Activated T-cell treated with anti-CD3 and anti-CD28 coated beads for 4 hours (primary cell): ENCODE data around the gene JAG2.

Experiments
- DNase-seq: peaks from one replicate; pipeline ENCODE4 v3.0.0-alpha.2; 2020

The JAG2 gene

DNA sequence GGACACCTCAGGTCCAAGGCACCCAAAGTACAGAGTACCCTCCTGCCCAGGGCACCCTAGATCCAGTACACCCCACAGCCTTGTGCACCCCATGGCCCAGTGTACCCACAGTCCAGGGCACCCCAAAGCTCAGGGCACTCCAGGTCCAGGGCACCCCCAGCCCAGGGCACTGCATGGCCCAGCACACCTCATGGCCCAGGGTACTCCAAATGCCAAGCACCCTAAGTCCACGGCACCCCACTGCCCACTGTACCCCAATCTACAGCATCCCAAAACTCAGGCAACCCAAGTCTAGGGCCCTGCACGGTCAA lies 6.0 kb downstream of the JAG2 start:
- no peak for DNase-seq

DNA sequence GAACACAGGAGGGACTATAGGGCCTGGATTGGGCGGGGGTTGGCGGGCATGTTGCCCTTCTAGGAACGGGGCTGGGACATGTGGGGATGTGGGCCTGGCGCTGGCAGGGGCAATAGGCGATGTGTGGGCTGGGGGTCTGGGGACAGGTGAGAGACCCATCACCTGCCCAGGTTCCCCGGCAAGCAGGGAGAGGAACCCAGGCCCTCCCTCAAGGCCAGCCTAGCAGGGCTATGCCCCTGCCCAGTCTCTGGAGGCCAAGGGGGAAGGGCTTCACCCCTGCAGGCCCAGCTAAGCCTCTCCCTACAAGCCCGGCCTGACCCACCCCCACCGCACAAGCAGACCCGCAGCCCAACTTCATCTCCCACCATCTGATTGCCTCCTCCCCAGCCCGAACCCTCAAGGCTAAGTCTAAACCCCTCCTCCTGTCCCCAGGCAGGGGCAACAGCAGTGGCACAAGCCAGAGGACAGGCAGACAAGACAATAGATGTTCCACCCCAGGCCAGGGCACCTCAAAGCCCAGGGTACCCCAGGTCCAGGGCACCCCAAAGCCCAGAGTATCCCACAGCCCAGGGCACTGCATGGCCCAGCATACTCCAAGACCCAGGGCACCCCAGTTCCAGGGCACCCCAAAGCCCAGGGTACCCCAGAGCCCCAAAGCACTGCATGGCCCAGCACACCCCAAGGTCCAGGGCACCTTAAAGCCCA lies 6.5 kb downstream of the JAG2 start:
- DNase-seq: no peak

DNA sequence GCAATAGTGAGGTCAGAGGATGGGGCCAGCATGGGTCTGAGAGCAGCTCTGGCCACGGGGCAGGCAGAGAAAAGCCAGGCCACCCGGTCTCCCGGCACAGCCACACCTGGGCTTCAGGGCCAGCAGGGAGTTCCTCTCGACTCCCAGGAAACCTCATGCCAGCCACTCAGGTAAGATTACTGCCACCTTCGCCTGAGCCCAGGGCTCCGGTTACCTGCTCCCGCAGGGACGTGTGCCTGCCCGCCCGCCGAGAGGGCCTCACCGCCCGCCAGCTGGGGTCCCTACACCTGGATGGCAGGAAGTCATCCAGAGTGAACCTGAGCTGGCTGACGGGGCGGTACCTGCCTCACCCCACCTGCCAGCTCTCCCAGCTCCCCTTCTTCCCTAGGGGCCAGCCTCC lies 7.3 kb downstream of the JAG2 start:
- no peak for DNase-seq

DNA sequence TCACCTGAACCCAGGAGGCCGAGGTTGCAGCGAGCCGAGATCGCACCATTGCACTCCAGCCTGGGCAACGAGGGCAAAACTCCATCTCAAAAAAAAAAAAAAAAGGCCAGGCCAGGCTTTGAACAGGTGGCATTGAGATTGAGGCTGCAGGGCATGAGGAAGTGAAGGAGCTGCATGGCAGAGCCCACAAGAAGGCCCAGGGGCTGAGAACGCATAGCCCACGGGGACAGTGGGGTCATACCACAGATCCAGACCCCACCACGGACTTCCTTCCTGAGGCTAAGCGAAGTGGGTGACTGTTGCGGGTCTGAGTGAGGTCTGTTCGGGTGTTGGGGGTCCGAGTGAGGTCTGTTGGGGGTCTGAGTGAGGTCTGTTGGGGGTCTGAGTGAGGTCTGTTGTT lies 7.8 kb downstream of the JAG2 start:
- no peak for DNase-seq

DNA sequence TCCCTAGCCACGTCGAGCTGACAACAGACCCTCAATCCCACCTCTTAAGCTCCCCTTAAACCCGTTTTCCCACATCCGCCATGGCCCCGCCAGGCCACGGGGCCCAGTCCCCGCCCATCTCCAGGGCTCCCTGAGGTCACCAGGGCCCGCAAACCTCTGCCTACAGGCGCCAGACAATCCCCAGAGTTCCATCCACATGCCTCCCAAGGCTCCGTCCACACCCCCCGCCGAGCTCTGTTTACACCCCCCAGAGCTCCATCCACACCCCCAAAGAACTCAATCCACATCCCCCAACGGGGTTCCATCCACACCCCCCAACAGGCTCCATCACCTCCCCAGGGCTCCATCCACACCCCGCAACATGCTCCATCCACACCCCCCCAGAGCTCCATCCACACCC lies 9.2 kb downstream of the JAG2 start:
- no peak for DNase-seq

DNA sequence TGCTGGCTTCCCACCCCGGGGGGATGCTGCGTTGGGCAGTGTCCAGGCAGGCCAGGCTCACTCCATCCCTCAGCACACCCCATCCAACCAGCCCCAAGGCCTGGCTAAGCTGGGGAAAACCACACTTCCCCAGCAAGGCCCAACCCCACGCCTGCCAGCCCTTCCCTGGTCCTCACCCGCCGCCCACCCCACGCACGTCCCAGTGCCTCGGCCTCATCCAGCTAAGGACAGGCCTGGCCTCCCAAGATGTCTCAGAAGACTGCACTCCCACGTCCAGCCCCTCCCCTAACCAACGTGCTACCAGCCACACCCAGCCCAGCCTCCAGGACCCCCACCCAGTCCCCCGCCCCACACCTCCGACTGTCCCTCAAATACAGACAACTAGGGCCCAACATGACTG lies 9.8 kb downstream of the JAG2 start:
- DNase-seq: no peak

DNA sequence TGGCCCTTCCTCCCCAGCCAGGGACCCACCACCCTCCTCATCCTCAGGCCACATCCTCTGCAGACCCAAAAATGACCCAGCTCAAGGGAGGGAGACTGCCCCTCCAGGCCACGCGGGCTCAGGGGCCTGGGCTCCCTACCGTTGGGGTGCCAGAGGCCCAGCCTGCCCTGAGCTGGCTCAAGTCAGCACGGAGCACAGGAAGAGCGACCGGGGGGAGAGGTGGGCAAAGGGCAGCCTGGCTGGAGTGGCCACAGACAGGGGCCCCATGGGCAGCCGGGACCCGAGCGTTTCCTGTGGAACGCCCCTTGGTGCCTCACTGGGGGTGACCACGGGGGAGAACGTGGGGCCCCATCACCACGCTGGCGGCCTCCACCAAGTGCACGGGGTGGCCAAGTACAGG lies 10.7 kb downstream of the JAG2 start:
- DNase-seq: no peak

DNA sequence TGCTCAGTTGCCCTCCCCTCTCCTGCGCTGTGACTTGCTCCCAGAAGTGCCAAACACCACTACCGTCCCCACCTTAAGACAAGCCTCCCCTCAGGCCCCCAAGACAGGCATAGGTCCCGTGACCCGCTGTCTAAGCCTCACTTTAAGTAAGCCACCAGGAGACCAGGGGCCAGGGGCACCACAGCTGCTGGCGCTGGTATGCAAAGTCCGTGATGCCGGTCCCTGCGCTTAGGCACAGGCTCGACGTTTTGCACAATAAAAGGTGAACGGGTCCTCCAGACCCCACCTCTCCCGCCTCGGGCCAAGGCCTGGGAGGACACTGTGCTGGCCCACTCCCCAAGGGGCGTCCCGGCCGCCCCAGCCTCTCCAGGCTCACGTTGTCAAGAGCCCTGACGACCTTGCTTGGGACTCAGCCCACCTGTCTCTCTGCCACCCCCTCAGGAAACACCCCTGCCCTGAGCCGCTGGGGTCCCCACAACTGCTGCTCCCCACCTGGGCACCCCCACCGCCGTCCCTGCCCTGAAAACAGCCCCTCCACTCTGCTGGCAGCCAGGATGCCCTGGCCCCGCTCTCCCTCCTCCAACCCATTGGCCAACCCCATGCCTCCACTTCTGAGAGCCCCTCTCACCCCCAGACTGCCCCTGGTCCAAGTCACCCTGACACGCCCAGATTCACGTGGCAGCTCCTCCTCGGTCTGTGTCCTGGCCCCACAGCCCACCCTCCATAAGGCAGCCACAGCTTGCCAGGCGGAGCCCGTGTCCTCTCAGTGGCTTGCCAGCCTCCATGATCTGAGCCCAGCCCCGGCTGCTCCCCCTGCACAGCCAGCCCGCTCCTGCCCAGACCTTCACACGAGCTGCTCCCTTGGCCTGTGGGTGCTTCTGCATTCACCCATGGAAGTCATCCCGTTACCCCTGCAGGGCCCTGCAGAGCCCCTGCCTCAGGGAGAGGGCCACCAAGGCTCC lies 11.9 kb downstream of the JAG2 start:
- DNase-seq: no peak

DNA sequence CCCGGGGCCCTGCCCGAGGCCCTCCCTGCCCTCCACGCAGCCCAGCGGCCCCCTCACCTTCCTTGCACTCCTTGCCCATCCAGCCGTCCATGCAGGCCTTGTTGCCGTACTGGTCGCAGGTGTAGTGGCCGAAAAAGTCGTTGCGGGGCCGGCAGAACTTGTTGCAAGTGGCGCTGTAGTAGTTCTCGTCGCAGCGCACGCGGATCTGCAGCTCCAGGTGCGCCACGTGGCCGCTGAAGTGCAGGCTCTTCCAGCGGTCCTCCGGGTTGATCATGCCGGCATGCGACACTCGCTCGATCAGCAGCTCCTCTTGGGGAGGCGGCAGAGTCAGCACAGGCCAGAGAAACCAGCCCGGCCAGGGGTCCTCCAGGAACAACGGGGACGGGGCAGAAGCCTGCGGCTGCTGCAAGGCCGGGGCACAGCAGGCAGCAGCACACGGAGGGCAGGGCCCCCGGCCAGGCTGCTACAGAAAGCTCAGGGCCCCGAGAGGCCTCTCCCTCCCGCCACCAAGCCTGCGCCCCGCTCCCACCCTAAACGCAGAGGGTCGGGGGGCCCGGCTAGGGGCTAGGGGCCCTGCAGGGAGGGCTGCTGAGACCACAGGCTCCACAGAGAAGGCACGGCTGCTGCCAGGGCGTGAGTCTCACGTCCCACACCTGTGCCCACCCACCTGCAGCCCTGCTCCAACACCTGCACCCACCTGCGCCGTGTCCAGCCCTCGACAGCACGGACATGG lies 12.7 kb downstream of the JAG2 start:
- DNase-seq: no peak

DNA sequence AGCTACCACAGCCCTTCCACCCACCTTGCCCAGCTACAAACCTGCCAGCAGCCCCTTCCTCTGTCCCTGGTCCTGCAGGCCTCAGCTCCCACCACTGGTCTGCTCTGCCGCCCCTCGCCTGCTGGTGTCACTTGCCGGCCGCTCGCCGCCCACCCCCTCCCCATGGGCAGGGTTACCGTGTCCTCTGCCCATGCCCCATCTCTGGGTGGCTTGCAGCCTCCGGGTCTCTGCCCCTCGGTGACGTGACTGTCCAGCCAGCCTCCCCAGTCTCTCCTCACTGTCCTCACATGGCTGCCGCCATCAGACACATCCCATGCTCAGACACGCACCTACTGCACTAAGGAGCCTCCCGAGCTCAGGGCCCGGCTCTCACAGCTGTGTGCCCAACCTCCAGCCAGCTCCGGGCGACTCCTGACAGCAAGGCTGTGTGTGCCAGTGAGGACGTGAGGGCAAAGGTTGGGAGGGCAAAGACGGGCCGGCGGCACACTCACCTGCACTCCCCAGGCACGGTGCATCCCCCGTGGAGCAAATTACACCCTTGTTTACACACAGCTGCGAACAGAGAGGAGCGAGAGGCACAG lies 13.4 kb downstream of the JAG2 start:
- DNase-seq: no peak

DNA sequence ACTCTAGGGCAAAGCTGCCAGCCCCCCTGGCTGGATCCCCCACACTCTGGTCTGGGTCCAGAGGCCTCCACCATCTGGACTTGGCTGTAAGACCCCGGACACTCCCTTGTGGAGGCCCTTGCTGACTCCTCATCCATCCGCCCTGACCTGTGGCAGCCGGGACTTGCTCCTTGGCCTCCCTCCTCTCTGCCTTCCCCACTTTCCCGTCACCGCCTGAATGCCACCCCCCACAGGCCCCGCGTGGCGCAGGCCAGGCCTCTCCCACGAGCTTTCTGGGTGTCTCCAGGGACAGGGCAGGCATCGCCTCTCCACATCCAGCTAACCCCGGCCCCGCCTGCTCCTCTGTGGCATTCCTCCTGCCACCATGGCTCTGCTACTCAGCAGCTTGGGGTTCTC lies 14.1 kb downstream of the JAG2 start:
- DNase-seq: no peak

DNA sequence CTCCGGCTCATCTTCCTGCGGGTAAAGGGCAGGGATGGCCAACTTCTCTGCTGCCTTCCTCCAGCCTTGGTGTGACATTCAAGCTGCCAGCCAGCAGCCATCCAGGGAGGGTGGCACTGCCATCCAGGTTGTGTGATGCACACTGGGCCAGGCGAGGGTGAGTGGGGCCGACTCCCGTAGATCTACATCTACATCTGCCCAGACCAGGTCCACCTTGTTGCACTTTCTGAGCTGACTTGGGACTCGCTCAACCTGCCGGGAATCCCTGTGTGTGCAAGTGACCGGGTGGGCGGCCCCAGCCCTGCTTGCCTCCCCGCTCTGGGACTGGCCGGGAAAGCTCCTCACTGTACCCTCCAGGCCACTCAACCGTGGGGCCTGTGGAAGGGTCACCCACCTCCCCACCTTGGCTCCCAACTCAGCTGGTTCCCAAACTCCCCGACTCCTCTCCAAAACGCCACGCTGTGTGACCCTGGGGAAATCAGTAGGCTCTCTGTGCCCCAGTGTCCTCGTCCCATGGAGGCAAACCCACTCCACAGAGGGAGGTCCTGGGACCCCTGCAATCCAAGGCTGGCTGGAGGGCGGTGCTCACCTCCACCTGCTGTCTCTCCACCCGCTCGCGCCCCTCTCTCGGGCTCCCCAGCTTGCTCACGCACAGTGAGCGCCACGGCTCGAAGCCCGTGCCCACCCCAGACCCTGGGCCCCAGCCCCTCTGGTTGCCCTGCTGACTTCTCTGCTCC lies 14.7 kb downstream of the JAG2 start:
- DNase-seq: no peak

DNA sequence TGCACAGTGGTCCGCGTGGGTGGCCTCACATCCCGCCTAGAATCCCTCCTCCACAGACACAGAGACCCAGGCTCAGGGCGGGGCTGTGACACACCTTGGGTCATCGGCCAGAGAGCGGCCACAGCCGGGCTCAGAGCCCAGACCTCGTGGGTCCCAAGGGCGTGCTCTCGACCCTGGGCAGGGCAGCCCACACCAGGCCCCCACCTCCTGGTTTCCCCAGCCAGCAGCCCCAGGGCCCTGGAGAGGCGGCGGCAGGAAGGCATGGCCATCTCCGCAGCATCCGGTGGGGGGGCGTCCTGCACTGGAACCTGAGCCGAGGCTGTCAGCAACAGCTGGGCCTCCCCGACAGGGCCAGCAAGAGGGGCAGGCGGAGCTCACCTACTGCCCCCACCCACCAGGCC lies 15.2 kb downstream of the JAG2 start:
- DNase-seq: no peak

DNA sequence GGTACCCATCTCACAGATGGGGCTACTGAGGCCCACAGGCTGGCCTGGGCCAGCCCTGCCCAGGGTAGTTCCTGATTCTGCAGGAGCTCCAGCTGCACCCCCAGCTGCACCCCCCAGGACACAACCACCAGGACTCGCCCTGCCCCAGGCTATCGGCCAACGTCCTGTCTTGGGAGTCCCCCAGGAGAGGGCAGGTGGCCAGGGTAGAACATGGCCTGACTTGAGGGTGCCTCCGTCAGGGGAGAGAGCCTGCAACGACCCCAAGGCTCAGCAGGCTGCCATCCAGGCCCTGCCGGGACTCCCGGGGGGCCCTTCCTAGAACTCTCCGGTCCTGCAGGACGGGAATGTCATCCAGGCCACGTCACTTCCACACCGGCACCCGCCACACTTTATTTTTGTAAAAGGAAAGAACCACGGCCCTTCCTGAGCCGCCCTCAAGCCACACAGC lies 15.8 kb downstream of the JAG2 start:
- no peak for DNase-seq

DNA sequence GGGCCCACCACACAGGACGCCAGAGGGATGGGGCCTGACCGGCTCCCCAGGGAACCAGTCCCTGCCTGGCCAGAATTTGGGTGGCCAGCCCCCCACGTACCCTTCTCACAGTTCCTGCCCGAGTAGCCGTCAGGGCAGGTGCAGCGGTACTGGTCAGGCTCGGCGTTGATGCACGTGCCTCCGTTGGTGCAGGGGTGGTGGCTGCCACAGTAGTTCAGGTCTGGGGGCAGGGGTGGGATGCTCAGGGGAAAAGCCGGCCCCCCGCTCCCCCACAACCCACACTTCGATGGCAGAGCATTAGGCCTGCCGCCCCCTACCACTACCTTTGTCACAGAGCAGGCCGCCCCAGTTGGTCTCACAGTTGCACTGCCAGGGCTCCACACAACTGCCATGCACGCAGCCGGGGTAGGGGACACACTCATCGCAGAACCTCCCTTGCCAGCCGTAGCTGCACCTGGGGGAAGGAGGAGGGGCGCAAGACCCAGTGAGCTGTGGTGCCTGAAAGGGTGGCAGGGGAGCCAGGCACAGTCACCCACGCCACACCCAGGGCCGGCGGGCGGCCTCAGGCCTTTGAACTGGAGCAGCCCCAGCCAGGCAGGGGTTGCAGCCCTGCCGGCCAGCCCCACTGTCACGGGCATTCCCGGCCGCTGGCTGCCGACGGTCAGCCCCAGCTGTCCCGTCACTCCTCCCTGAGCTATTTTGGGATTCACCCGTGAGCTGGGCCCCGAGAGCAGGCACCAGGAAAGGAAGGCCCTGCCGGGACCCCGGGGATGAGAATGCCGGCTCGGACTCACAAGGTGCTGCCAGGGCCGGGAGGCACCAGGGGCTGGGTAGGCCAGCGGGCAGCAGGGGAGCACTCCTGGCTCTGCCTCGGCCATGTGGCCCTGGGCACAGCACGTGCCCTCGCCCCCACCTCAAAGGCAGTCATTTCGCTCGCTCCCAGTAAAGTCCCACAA lies 16.5 kb downstream of the JAG2 start:
- DNase-seq: no peak

DNA sequence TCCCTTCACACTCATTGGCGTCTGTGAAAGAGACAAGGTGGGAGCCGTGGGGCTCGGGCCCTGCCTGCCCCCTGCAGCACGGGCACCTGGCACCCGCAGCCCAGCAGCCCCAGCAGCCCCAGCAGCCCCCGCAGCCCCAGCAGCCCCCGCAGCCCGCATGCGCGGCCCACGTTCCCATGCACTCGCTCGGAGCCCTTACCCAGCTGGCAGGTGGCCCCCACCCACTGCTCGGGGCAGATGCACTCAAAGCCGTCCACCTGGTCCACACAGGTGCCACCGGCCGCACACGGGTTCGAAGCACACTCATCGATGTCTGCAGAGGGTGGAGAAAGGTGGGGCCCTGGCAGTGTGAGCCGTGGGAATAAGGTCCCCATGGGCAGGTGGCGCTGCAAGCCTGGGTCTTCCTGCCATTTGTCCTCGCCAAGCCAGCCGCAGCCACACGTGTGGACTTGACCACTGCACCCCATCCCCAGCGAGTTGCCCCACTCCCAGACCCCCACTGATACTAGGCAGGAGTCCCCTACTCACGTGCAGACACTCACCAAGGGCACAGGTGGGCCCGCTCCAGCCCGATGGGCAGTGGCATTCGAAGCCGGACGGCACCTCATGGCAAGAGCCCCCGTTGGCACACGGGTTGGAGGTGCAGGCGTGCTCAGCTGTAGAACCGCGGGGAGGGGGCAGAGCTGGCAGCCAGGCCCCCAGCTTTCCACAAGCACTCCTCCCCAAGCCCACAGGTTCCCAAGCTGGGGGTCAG lies 17.3 kb downstream of the JAG2 start:
- no peak for DNase-seq

DNA sequence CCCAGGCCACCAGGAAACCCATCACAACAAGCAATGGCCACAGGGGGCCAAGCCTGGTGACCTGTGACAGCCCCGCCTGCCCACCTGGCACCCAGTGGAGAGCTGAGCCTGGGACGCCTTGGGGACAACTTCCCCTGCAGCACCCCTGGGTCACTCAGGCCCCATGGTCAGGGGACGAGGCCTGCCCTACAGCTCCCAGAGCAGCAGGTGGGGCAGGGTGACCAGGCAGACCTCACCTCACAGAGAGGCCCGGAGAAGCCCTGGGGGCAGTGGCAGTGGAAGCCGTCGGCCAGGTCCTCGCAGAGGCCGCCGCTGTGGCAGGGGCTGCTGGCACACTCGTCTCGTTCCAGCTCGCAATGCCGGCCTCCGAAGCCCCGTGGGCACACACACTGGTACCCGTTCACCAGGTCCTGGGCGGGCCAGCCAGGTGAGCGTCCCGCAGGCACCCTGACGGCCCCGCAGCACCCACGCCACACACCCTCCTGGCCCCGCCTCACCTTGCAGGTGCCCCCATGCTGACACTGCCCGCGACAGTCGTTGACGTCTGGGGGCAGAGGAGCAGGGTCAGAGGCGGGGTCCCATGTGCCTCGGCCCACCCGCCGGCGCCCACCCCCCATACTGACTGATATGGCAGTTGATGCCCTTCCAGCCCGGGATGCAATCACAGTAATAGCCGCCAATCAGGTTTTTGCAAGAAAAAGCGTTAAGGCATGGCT lies 18.1 kb downstream of the JAG2 start:
- no peak for DNase-seq

DNA sequence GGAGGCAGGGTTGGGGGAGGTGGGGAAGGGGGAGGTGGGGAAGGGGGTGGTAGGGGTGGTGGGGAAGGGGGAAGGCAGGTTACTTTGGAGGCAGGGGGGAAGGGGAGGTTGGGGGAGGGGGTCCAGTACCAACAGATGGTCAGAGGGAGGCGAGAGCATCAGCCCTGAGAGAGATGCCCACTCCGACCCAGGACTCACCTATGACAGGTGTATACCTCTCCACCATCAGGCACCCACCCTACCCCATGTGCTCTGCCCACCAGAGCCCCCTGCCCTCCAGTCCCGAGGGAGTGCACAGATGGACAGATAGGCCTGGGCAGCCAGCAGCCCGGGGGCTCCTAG lies 18.6 kb downstream of the JAG2 start:
- no peak for DNase-seq

DNA sequence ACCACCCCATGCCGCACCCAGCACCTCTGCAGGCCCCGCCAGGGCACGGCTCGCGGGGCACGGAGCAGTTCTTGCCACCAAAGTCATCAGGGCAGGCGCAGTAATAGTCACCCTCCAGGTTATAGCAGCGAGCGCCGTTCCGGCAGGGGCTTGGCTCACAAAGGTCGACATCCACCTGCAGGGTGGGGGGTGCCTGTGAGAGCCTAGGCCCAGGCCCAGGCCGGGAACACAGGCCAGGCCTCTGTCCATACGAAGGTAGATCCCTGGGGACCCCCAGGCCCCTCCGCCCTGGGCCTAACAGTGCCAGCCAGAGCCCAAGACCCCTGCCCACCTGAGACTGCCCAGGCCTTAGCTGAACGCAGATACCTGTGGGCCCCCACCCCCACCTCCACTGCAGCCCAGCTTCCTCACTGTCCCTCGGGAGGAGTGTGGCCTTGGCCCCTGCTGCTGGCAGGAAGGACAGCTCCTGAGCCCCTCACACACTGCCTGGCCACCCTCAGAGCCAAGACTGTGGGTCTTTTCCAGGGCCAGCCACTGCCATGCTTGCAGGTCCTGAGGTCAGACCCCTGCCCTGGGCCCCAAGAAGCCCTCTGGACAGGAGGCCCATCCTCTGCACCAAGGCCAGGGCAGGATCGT lies 19.3 kb downstream of the JAG2 start:
- no peak for DNase-seq
